GM12878 (cell line): Measurements from ENCODE around the gene ARTN. TPM values are rescaled to one million over a fixed set of nuclear protein-coding genes. Genes with fewer than 3 reads are reported as not detected.
A peak's percentile ranks its signal among the peaks of the same experiment; 100 is the strongest.

Experiments
- ATAC-seq: fragments of 200-7000 bp; cut with Tn5 transposase; 3 replicates; pipeline ENCODE4 v1.9.1; 2020; ENCODE audit warnings: mild to moderate bottlenecking, moderate library complexity
- BruUV-seq: library from RNA; stranded (reverse); fragments of 400-500 nt; replicated peaks from 2 replicates; lab custom pipeline; 2021; lab: Mats Ljungman, UMichigan
- CTCF ChIA-PET: fragments of 300-600 bp; sonication (Branson Sonifier 250); formaldehyde crosslinking; extraction: SDS; loops from one replicate; lab custom pipeline; 2021; ENCODE audit warnings: inconsistent platforms; lab: Yijun Ruan, JAX
- POLR2A ChIA-PET: fragments of 350-600 bp; formaldehyde crosslinking; extraction: SDS; loops from one replicate; lab custom pipeline; 2021; ENCODE audit warnings: inconsistent platforms; lab: Charles Lee
- RAD21 ChIA-PET: fragments of 300-600 bp; sonication (Branson Sonifier 250); formaldehyde crosslinking; loops from one replicate; lab custom pipeline; 2023; ENCODE audit warnings: antibody characterized with exemption; ENCODE audit not compliant: unreplicated experiment; lab: Charles Lee
- SMC1A ChIA-PET: fragments of 300-600 bp; sonication (Branson Sonifier 250); formaldehyde crosslinking; loops from one replicate; lab custom pipeline; 2023; ENCODE audit not compliant: unreplicated experiment, uncharacterized antibody; lab: Charles Lee
- DNase-seq: peaks from one replicate; pipeline ENCODE4 v3.0.0-alpha.2; 2011; ENCODE audit warnings: low read depth, low spot score
- FAIRE-seq: peaks from 3 replicates; lab custom pipeline; 2011; peaks lifted over from hg19 to GRCh38; lab: Jason Lieb, UNC
- H2AFZ ChIP-seq: 2 replicates; pipeline ENCODE4 v1.6.0; 2011; ENCODE audit warnings: low read depth, low read length, control low read depth; ENCODE audit not compliant: control insufficient read depth
- H3K27ac ChIP-seq: 2 replicates; pipeline ENCODE4 v1.5.1; 2011; ENCODE audit warnings: control low read depth; ENCODE audit not compliant: control insufficient read depth, insufficient read depth
- H3K27me3 ChIP-seq, 2 experiments: replicated peaks in 1 of 2; 2 replicates each; pipeline versions ENCODE4 v1.6.0 to v1.6.1; 2011; ENCODE audit warnings: low read length in 1 of 2; ENCODE audit not compliant: control insufficient read depth in 2 of 2, insufficient read depth in 2 of 2
- H3K36me3 ChIP-seq, 2 experiments: 2 replicates each; pipeline ENCODE4 v1.5.1; 2011; ENCODE audit warnings: low read length in 1 of 2; ENCODE audit not compliant: control insufficient read depth in 2 of 2, insufficient read depth in 2 of 2
- H3K4me1 ChIP-seq: 2 replicates; pipeline ENCODE4 v1.6.1; 2011; ENCODE audit warnings: mild to moderate bottlenecking, low read length, moderate library complexity, mixed read lengths; ENCODE audit not compliant: control insufficient read depth, insufficient read depth
- H3K4me2 ChIP-seq: 2 replicates; pipeline ENCODE4 v1.6.0; 2011; ENCODE audit warnings: control low read depth; ENCODE audit not compliant: control insufficient read depth, insufficient read depth
- H3K4me3 ChIP-seq: fragments of 200-600 bp; sonication (generic); 2 replicates; pipeline ENCODE4 v1.5.1; 2016
- H3K79me2 ChIP-seq: 2 replicates; pipeline ENCODE4 v1.6.0; 2011; ENCODE audit warnings: low read length; ENCODE audit not compliant: control insufficient read depth, insufficient read depth
- H3K9ac ChIP-seq: 2 replicates; pipeline ENCODE4 v1.8.0; 2011; ENCODE audit warnings: low read length, control low read depth, mixed read lengths; ENCODE audit not compliant: control insufficient read depth, insufficient read depth
- H3K9me3 ChIP-seq: replicated peaks from 3 replicates; pipeline ENCODE4 v1.5.1; 2011; ENCODE audit warnings: mild to moderate bottlenecking, low read length; ENCODE audit not compliant: control insufficient read depth, insufficient read depth
- H4K20me1 ChIP-seq: 2 replicates; pipeline ENCODE4 v1.6.0; 2011; ENCODE audit not compliant: control insufficient read depth, insufficient read depth
- RAD21 ChIP-seq: IDR thresholded peaks from 2 replicates; pipeline ENCODE4 v1.6.1; 2011; ENCODE audit warnings: mild to moderate bottlenecking, low read depth, low read length, moderate library complexity; ENCODE audit not compliant: insufficient read depth
- SMC3 ChIP-seq: IDR thresholded peaks from 2 replicates; pipeline ENCODE4 v1.6.1; 2011; ENCODE audit warnings: low read length, improper control_type of control experiment, borderline replicate concordance
- TBL1XR1 ChIP-seq: IDR thresholded peaks from 2 replicates; pipeline ENCODE4 v1.6.1; 2012; ENCODE audit warnings: low read depth, low read length, improper control_type of control experiment
- WGBS: methylation state at CpG from one replicate; pipeline ENCODE4 v1.1.6; 2016; ENCODE audit warnings: low lambda C conversion rate; ENCODE audit not compliant: insufficient replicate concordance, insufficient coverage; ENCODE audit errors: missing lambda C conversion rate; 5-methylcytosine and 5-hydroxymethylcytosine counted together
- in situ Hi-C: fragments of 300-500 bp; cut with MboI; formaldehyde crosslinking; loops from 9 replicates; pipeline ENCODE4 v1.14.3; 2018; ENCODE audit warnings: mixed read lengths
- intact Hi-C: fragments of 100-400 bp; cut with micrococcal nuclease; formaldehyde crosslinking; loops from one replicate; pipeline ENCODE4 v1.14.2; 2022; ENCODE audit not compliant: unreplicated experiment
- polyA plus RNA-seq, 11 experiments: library from polyadenylated mRNA; depleted of rRNA in 4 of 11; unstranded in 6 of 11; stranded (reverse) in 5 of 11; fragments of >200 nt; fragmentation: Nextera tagmentation in 4 of 11; fragmentation: Illumina TruSeq in 1 of 11; extraction: Ambion mirVana in 4 of 11; extraction: Trizol in 1 of 11; gene quantifications; 1 replicate in 1 of 11; 2 replicates in 10 of 11; pipeline versions ENCODE4 v1.2.1 to v1.2.3, GENCODE V29; 2011 to 2016; ENCODE audit warnings: inconsistent platforms in 2 of 11, missing spikeins in 2 of 11, low read depth in 1 of 11
- total RNA-seq, 4 experiments: library from RNA; depleted of rRNA in 3 of 4; stranded (reverse); fragments of >200 nt in 3 of 4; fragmentation: Illumina TruSeq in 1 of 4; extraction: Trizol in 1 of 4; gene quantifications; 2 replicates each; pipeline versions ENCODE4 v1.2.1 to v1.2.3, GENCODE V29; 2013 to 2021
- TF ChIP-seq, protein P1 (sequence below), 3 experiments: IDR thresholded peaks in 2 of 3; conservative IDR thresholded peaks in 1 of 3; 2 replicates each; pipeline ENCODE4 v1.5.1; 2011; ENCODE audit warnings: low read depth in 3 of 3, low read length in 3 of 3, mild to moderate bottlenecking in 3 of 3, control low read depth in 2 of 3, moderate library complexity in 2 of 3, inconsistent platforms in 1 of 3, mixed read lengths in 1 of 3; ENCODE audit not compliant: control insufficient read depth in 2 of 3, insufficient read depth in 1 of 3; ENCODE audit errors: extremely low read depth in 1 of 3

ARTN gene
- total and polyA plus RNA-seq, 10 of the 15 experiments (the other 5 are each of a cell fraction or from before 2014, with no cell fraction given) = 0.06 to 2.1 (median 0.34) TPM; not detected in 1

DNA sequence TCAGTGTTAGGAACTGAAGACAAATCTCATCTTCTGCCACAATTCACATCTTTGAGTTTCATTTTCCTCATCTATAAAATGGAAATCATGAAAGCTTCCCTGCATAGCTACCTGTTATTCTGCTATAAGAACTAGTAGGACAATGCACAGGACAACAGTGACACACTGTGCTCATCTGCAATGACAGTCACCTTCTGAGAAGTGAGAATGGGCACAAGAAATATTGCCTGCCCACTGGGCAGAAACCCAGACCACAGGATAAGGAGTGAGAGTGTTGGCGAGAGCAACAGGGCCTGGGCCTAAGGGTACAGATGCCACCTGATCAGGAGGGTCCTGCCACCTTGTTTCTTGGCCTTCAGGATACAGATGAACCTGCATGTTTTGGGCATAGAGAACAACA, 23.3 kb upstream of the ARTN start:
- H3K9me3 ChIP-seq = no peaks in the 10 kb centered on the region
- no peak overlapping the region for H2AFZ ChIP-seq
- no peaks in the 10 kb centered on the region for H3K27me3 ChIP-seq
- no peaks in the 10 kb centered on the region for H3K4me1 ChIP-seq
- H4K20me1 ChIP-seq = no peaks in the 10 kb centered on the region
- peak; percentile 46 for ATAC-seq
- intact Hi-C loops (no loop called here), in situ Hi-C loops (no loop called here)
- BruUV-seq = no TSS peak
- H3K36me3 ChIP-seq = no peaks in the 10 kb centered on the region
- no peak overlapping the region for H3K4me3 ChIP-seq
- TF ChIP-seq, protein P1, sequence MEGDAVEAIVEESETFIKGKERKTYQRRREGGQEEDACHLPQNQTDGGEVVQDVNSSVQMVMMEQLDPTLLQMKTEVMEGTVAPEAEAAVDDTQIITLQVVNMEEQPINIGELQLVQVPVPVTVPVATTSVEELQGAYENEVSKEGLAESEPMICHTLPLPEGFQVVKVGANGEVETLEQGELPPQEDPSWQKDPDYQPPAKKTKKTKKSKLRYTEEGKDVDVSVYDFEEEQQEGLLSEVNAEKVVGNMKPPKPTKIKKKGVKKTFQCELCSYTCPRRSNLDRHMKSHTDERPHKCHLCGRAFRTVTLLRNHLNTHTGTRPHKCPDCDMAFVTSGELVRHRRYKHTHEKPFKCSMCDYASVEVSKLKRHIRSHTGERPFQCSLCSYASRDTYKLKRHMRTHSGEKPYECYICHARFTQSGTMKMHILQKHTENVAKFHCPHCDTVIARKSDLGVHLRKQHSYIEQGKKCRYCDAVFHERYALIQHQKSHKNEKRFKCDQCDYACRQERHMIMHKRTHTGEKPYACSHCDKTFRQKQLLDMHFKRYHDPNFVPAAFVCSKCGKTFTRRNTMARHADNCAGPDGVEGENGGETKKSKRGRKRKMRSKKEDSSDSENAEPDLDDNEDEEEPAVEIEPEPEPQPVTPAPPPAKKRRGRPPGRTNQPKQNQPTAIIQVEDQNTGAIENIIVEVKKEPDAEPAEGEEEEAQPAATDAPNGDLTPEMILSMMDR (IDR thresholded peaks at IDR 0.05 in 2 of 3, conservative IDR thresholded peaks at IDR 0.05 in 1 of 3; ENCODE audit: control insufficient read depth in 2 of 3, extremely low read depth in 1 of 3, insufficient read depth in 1 of 3, low read depth in 3 of 3, low read length in 3 of 3) = peak in 2 of 3 experiments; percentile 17 to 35; a peak in 3 of 6 replicates
- TF ChIP-seq RAD21 = peak; percentile 47
- TF ChIP-seq SMC3 = peak; percentile 30; the same call in 1 of the 2 replicates
- TF ChIP-seq TBL1XR1 = no peak
- H3K4me2 ChIP-seq = no peak overlapping the region
- RAD21 ChIA-PET = interaction anchor here (1.0 to 7.1 kb wide), 2 partner anchors 25 to 146 kb away, joined by 4 to 73 read pairs; no protein-coding TSS in a partner anchor
- DNase-seq = no peak
- WGBS = 95% methylated on average over 1 of the region's 1 CpG
- no peak overlapping the region for H3K9ac ChIP-seq
- SMC1A ChIA-PET = interaction anchor here (0.7 to 7.1 kb wide), 3 partner anchors 24 to 145 kb away, joined by 3 to 74 read pairs (median 11); no protein-coding TSS in a partner anchor
- no peak overlapping the region for H3K27ac ChIP-seq
- FAIRE-seq = no peak
- CTCF ChIA-PET = interaction anchor here (1.0 to 5.5 kb wide), 3 partner anchors 18 to 146 kb away, joined by 4 to 81 read pairs (median 4); no protein-coding TSS in a partner anchor
- H3K79me2 ChIP-seq = no peaks in the 10 kb centered on the region
- POLR2A ChIA-PET = no interaction called here
